Vagina (tissue), 2 donors: Measurements from ENCODE around the gene TIMP3. TPM values are rescaled to one million over a fixed set of nuclear protein-coding genes. Genes with fewer than 3 reads are reported as not detected.
A peak's percentile ranks its signal among the peaks of the same experiment; 100 is the strongest.

Source experiments
- DNase-seq, 2 donors: peaks; one replicate each; pipeline ENCODE4 v3.0.0-alpha.2; 2017; ENCODE audit errors: extremely low spot score in 2 of 2
- H3K27ac ChIP-seq: fragments of 200-600 bp; sonication (generic); one replicate; pipeline ENCODE4 v1.5.1; 2019
- H3K27me3 ChIP-seq: fragments of 200-600 bp; sonication (generic); one replicate; pipeline ENCODE4 v1.5.1; 2019
- H3K36me3 ChIP-seq, 2 donors: fragments of 200-600 bp; sonication (generic); one replicate each; pipeline ENCODE4 v1.5.1; 2017 to 2019
- H3K4me1 ChIP-seq: fragments of 200-600 bp; sonication (generic); one replicate; pipeline ENCODE4 v1.5.1; 2019
- H3K4me3 ChIP-seq, 2 donors: fragments of 200-600 bp; sonication (generic); 1 replicate in 1 of 2; 2 replicates in 1 of 2; pipeline ENCODE4 v1.5.1; 2016 to 2019
- H3K9me3 ChIP-seq: fragments of 200-600 bp; sonication (generic); one replicate; pipeline ENCODE4 v1.5.1; 2019
- POLR2A ChIP-seq, 2 donors: fragments of 450-650 bp; IDR thresholded peaks; one replicate each; pipeline ENCODE4 v1.6.1; 2017; ENCODE audit warnings: antibody characterized with exemption in 2 of 2, mild to moderate bottlenecking in 2 of 2, moderate library complexity in 2 of 2
- POLR2AphosphoS5 ChIP-seq, 2 donors: sonication (generic); formaldehyde crosslinking; IDR thresholded peaks; one replicate each; pipeline ENCODE4 v1.9.0; 2017; ENCODE audit warnings: antibody characterized with exemption in 2 of 2, mild to moderate bottlenecking in 2 of 2, low read depth in 1 of 2; ENCODE audit not compliant: insufficient read depth in 1 of 2
- intact Hi-C: fragments of 100-400 bp; cut with DNase I; formaldehyde crosslinking; loops from one replicate; pipeline ENCODE4 v1.15.1; 2023
- total RNA-seq: library from RNA; depleted of rRNA; stranded (reverse); fragments of >200 nt; gene quantifications from one replicate; pipeline ENCODE4 v1.2.3, GENCODE V29; 2016
- TF ChIP-seq, protein P1 (sequence below), 3 experiments: fragments of 450-650 bp in 2 of 3; fragments of 200-600 bp in 1 of 3; sonication (generic) in 1 of 3; IDR thresholded peaks; one replicate each; pipeline ENCODE4 v1.5.1; 2017 to 2019; ENCODE audit warnings: antibody characterized with exemption in 3 of 3, mild to moderate bottlenecking in 2 of 3, moderate library complexity in 2 of 3

Gene TIMP3
- total RNA-seq, 1 donor from 2014 or later: 262 TPM

DNA sequence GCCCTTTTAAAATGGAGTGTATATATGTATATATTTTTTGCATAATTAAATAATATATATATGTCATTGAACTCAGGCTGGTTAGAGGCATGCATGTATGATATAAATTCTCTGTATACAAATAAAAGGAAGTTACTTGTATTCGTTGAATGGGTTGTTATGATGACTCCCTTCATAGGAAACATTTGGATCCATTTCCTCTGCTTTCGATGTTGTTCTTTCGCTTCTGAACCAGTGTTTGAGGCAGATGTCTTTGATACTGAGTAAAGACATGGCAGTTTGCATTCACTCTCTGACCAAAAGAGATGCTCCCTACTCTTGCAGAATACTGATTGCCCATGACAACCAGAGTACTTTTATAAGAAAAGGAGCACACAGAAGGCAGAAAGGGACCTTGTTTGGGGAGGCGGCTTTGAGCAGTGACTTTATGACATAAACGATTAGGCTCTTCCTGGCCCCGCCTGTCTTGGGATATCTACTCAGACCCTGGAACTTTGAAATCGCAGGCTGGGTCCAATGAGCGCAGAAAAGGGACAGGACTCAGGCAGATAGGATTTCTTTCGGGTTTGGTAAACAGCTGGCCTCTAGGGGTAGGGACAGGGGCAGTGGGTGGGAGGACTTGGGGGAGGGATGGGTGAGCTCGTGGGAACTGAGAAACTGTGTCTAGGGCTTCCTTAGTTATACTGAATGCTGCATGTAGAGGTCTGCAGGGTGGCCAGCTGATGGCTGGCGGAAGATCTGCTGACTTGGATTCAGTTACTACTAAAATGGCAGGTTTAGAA, 23.2 kb downstream of the TIMP3 start:
- no peaks in the 10 kb centered on the region for H3K36me3 ChIP-seq
- no peak overlapping the region for H3K4me3 ChIP-seq
- no peak for DNase-seq
- no peaks in the 10 kb centered on the region for H3K27me3 ChIP-seq
- H3K4me1 ChIP-seq: peaks cover 97% of the 10 kb centered on the region
- H3K9me3 ChIP-seq: no peaks in the 10 kb centered on the region
- intact Hi-C loops: no loop called here
- peak overlapping the region; percentile 6 for H3K27ac ChIP-seq
- TF ChIP-seq, protein P1, sequence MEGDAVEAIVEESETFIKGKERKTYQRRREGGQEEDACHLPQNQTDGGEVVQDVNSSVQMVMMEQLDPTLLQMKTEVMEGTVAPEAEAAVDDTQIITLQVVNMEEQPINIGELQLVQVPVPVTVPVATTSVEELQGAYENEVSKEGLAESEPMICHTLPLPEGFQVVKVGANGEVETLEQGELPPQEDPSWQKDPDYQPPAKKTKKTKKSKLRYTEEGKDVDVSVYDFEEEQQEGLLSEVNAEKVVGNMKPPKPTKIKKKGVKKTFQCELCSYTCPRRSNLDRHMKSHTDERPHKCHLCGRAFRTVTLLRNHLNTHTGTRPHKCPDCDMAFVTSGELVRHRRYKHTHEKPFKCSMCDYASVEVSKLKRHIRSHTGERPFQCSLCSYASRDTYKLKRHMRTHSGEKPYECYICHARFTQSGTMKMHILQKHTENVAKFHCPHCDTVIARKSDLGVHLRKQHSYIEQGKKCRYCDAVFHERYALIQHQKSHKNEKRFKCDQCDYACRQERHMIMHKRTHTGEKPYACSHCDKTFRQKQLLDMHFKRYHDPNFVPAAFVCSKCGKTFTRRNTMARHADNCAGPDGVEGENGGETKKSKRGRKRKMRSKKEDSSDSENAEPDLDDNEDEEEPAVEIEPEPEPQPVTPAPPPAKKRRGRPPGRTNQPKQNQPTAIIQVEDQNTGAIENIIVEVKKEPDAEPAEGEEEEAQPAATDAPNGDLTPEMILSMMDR (IDR thresholded peaks at IDR 0.05): no peak
- TF ChIP-seq POLR2AphosphoS5 (IDR thresholded peaks at IDR 0.05; ENCODE audit: insufficient read depth in 1 of 2, low read depth in 1 of 2): no peak
- TF ChIP-seq POLR2A (IDR thresholded peaks at IDR 0.05): no peak

DNA sequence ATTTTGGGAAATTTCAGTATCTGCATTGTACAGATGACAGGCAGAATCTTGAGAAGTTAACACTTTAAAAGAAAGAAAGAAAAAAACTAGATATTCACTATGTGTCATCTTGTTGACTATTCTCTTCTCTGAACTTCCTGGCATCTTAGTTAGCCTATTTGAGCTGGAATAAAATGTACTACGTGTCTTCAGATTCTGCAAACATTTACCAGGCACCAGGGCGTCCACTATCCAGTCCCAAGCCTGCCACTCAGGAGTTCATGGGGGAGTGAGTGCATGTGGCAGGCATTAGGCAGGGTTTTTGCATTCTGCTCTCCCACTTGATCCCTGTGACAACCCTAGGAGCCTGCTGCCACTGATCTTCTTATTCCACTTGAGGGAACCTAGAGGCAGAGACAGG, 25.0 kb downstream of the TIMP3 start:
- no peak overlapping the region for H3K4me3 ChIP-seq
- DNase-seq: no peak

DNA sequence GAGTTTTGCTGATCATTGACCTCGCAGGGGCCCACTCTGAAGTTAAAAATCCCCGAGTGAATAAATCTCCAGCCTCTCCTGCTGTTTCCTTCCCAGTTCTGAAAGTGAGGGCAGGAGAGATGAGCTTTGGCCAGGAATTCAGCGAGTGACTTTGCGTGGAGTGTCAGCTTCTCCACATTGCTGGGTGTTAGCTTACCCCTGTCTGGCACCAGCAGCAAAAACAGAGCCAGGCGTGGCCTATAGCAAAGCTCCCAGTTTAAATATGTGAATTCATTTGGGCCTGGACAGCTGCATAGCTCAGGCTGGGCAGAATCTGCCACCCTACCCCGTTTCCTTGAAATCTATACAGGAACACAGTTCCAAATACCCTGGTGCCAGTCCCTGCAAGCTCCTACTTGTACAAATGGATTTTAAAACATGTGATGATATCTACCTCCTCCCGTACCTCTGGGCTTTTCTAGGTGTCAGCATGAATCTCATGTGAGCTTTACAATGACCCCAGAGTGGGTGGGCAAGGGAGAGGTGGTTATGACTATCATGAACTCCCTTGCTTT, 25.6 kb downstream of the TIMP3 start:
- TF ChIP-seq POLR2A (IDR thresholded peaks at IDR 0.05) (no peak), POLR2AphosphoS5 (IDR thresholded peaks at IDR 0.05; ENCODE audit: insufficient read depth in 1 of 2, low read depth in 1 of 2) (no peak)
- TF ChIP-seq, protein P1 (IDR thresholded peaks at IDR 0.05): no peak
- peaks cover 96% of the 10 kb centered on the region for H3K4me1 ChIP-seq
- DNase-seq: no peak
- intact Hi-C loops: no loop called here
- H3K36me3 ChIP-seq: no peaks in the 10 kb centered on the region
- H3K27ac ChIP-seq: peak overlapping the region; percentile 54
- H3K4me3 ChIP-seq: no peak overlapping the region
- H3K9me3 ChIP-seq: no peaks in the 10 kb centered on the region
- no peaks in the 10 kb centered on the region for H3K27me3 ChIP-seq

More for the DNA sequence above, 25.0 kb downstream of the TIMP3 start:
- TF ChIP-seq, protein P1 (IDR thresholded peaks at IDR 0.05): no peak
- TF ChIP-seq POLR2A (IDR thresholded peaks at IDR 0.05) (no peak), POLR2AphosphoS5 (IDR thresholded peaks at IDR 0.05; ENCODE audit: insufficient read depth in 1 of 2, low read depth in 1 of 2) (no peak)
- Histone ChIP-seq H3K27ac (peak overlapping the region; percentile 54), H3K27me3 (no peaks in the 10 kb centered on the region), H3K4me1 (peaks cover 95% of the 10 kb centered on the region), H3K9me3 (no peaks in the 10 kb centered on the region), H3K36me3 (no peaks in the 10 kb centered on the region)
- intact Hi-C loops: no loop called here

DNA sequence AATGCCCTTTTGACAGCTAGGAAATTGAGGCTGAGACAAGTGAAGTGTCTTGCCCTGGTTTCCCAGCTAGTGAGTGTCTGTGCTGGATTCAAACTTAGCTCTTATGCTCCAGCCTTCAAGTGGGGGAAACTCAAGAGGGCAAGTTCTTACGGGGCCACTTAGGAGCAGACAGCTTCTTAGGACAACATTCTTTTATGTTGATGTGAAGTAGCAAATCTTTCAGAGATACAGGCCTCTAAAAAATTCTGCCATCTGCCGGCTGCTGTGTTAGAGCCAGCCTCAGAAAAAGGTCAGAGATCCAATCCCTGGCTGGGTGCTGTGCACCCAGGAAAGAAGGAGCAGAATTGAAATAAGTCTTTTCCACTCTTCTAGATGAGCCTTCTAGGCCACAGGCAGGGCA, 26.6 kb downstream of the TIMP3 start:
- Histone ChIP-seq H3K9me3 (no peaks in the 10 kb centered on the region), H3K4me1 (peaks cover 96% of the 10 kb centered on the region), H3K27me3 (no peaks in the 10 kb centered on the region), H3K27ac (peak overlapping the region; percentile 54), H3K4me3 (no peak overlapping the region), H3K36me3 (peaks cover 0 to 5% of the 10 kb centered on the region in 2 donors)
- intact Hi-C loops: no loop called here
- DNase-seq: no peak
- TF ChIP-seq POLR2A (IDR thresholded peaks at IDR 0.05): no peak
- TF ChIP-seq, protein P1 (IDR thresholded peaks at IDR 0.05): no peak
- no peak for TF ChIP-seq POLR2AphosphoS5 (IDR thresholded peaks at IDR 0.05; ENCODE audit: insufficient read depth in 1 of 2, low read depth in 1 of 2)

DNA sequence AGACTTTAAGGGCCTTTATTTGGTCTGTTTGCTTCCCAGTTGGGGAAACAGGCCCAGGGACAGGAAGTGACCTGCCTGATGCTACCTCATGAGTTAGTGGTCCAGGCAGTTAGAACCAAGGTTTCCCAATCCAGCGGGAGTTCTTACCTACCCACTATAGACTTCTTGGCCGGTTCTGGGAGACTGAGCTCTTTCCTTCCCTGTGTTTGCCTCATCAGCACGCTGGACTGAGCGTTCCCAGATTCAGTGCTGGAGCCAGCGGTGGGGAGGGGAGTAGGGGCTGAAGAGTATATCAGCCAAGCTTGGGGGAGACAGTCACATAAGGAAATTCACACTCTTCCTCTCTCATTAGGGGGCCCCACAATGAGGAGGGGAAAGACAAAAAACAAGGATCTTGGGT, 27.1 kb downstream of the TIMP3 start:
- H3K27ac ChIP-seq: peak overlapping the region; percentile 54
- no peak for DNase-seq
- intact Hi-C loops: no loop called here

More for the DNA sequence above, 27.1 kb downstream of the TIMP3 start:
- no peaks in the 10 kb centered on the region for H3K27me3 ChIP-seq
- H3K9me3 ChIP-seq: no peaks in the 10 kb centered on the region
- no peak overlapping the region for H3K4me3 ChIP-seq
- peaks cover 0 to 5% of the 10 kb centered on the region in 2 donors for H3K36me3 ChIP-seq
- peaks cover 95% of the 10 kb centered on the region for H3K4me1 ChIP-seq
- TF ChIP-seq POLR2A (IDR thresholded peaks at IDR 0.05) (no peak), POLR2AphosphoS5 (IDR thresholded peaks at IDR 0.05; ENCODE audit: insufficient read depth in 1 of 2, low read depth in 1 of 2) (no peak)
- TF ChIP-seq, protein P1 (IDR thresholded peaks at IDR 0.05): no peak
